OCI-LY7 (cell line): ENCODE measurements around the gene MEP1A.

Source experiments
- CTCF ChIP-seq: fragments of 200-600 bp; sonication (generic); conservative IDR thresholded peaks from 2 replicates; pipeline ENCODE4 v1.5.1; 2014; ENCODE audit warnings: mild to moderate bottlenecking, antibody characterized with exemption, low read length, moderate library complexity, mixed read lengths
- EZH2phosphoT487 ChIP-seq: fragments of 200-600 bp; sonication (generic); IDR thresholded peaks from 2 replicates; pipeline ENCODE4 v1.6.1; 2018; ENCODE audit warnings: low read depth, borderline replicate concordance, mild to moderate bottlenecking, mixed run types, antibody characterized with exemption, low read length, moderate library complexity, mixed read lengths

GRCh38 chr6:46757214-46757596, 36.0 kb upstream of the MEP1A start:
- no peak for TF ChIP-seq CTCF
- TF ChIP-seq EZH2phosphoT487 = no peak
